OCI-LY1 (cell line): ENCODE data around the gene POLR3E.

ENCODE experiments used
- H2AFZ ChIP-seq: fragments of 200-600 bp; sonication (generic), shearing (Covaris generic); 2 replicates; pipeline ENCODE4 v1.6.0; 2014; ENCODE audit warnings: antibody characterized with exemption, mild to moderate bottlenecking, low read length
- H3F3A ChIP-seq: fragments of 200-600 bp; sonication (generic), shearing (Covaris generic); 2 replicates; pipeline ENCODE4 v1.6.0; 2014; ENCODE audit warnings: mild to moderate bottlenecking, antibody characterized with exemption, low read length, moderate library complexity; ENCODE audit not compliant: insufficient read depth
- H3K27ac ChIP-seq: fragments of 200-600 bp; sonication (generic); 2 replicates; pipeline ENCODE4 v1.5.1; 2014; ENCODE audit warnings: low read length, mixed run types, mild to moderate bottlenecking, low read depth; ENCODE audit not compliant: poor library complexity, severe bottlenecking
- H3K27me3 ChIP-seq: fragments of 200-600 bp; sonication (generic); 2 replicates; pipeline ENCODE4 v1.6.0; 2014; ENCODE audit warnings: antibody characterized with exemption, mild to moderate bottlenecking, low read length, moderate library complexity; ENCODE audit not compliant: insufficient read depth
- H3K36me3 ChIP-seq: fragments of 200-600 bp; sonication (generic); 2 replicates; pipeline ENCODE4 v1.6.1; 2014; ENCODE audit warnings: mild to moderate bottlenecking, antibody characterized with exemption, low read length, moderate library complexity, mixed read lengths; ENCODE audit not compliant: insufficient read depth
- H3K4me1 ChIP-seq: fragments of 200-600 bp; sonication (generic); 2 replicates; pipeline ENCODE4 v1.5.1; 2014; ENCODE audit warnings: mild to moderate bottlenecking, low read length, moderate library complexity; ENCODE audit not compliant: insufficient read depth, severe bottlenecking
- H3K4me2 ChIP-seq: fragments of 200-600 bp; sonication (generic), shearing (Covaris generic); 2 replicates; pipeline ENCODE4 v1.6.1; 2014; ENCODE audit warnings: low read length
- H3K4me3 ChIP-seq: fragments of 200-600 bp; sonication (generic); 2 replicates; pipeline ENCODE4 v1.5.1; 2014; ENCODE audit warnings: low read length, low read depth, mild to moderate bottlenecking, mixed read lengths; ENCODE audit not compliant: poor library complexity, severe bottlenecking
- H3K79me2 ChIP-seq: fragments of 200-600 bp; shearing (Covaris generic); 2 replicates; pipeline ENCODE4 v1.6.1; 2016; ENCODE audit warnings: mixed run types, low read length, mixed read lengths; ENCODE audit not compliant: insufficient read depth
- H3K9ac ChIP-seq: fragments of 200-600 bp; sonication (generic), shearing (Covaris generic); 2 replicates; pipeline ENCODE4 v1.6.1; 2014; ENCODE audit warnings: mild to moderate bottlenecking, low read length, mixed read lengths
- H3K9me2 ChIP-seq: fragments of 200-600 bp; sonication (generic), shearing (Covaris generic); 2 replicates; pipeline ENCODE4 v1.6.1; 2014; ENCODE audit warnings: low read depth, mild to moderate bottlenecking, low read length, mixed read lengths
- H3K9me3 ChIP-seq: fragments of 200-600 bp; shearing (Covaris generic); 2 replicates; pipeline ENCODE4 v1.6.1; 2014; ENCODE audit warnings: low read length, mixed read lengths
- H4K20me1 ChIP-seq: fragments of 200-600 bp; sonication (generic), shearing (Covaris generic); 2 replicates; pipeline ENCODE4 v1.6.0; 2016; ENCODE audit warnings: mild to moderate bottlenecking, low read length; ENCODE audit not compliant: insufficient read depth
- EZH2 ChIP-seq: fragments of 200-600 bp; sonication (generic), shearing (Covaris generic); IDR thresholded peaks from 2 replicates; pipeline ENCODE4 v1.8.0; 2017; ENCODE audit warnings: borderline replicate concordance, mixed run types, mild to moderate bottlenecking, antibody characterized with exemption, low read length, moderate library complexity, mixed read lengths
- TF ChIP-seq, protein P1 (sequence below): fragments of 200-600 bp; sonication (generic), shearing (Covaris generic); IDR thresholded peaks from 2 replicates; pipeline ENCODE4 v1.5.1; 2017; ENCODE audit warnings: mild to moderate bottlenecking, antibody characterized with exemption, low read length, moderate library complexity, mixed read lengths

Gene POLR3E

DNA sequence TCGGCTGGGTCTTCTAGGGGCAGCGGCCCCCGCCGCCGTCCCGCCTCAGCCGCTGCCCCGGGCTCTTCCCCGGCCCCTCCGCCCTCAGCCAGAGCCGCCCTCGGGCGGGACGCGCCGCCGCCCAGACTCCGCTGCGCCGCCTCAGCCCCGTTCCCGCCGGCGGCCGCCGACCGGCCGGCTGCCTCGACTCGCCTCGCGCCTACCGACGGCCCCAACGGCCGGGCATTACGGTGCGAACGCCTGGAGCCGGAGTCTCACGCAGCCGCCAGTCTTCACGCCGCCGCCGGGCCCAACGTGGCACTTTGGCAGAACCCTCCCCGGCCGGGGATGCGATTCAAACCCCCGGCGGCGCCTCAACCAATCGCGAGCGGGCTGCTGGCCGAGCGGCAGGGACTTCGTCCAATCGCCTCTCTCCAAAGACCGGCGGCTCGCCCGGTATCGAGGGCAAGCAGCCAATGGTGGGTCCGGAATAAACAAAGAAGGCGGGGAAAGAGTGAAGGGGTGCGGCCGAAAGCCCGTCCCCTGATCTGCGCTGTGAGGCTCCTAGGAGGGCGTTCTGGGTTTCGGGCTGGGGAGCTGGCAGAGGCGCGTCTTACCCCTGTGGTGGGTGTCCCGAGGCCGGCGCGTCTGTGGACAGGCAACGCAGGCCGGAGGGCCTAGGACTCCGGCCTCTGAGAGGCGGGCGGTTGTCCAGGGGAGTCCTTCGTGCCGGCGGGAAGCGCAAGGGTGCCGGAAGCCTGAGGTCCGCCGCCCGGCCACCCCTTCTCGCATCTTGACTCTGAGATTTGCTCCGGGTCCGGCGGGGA lies 77.3 kb downstream of the POLR3E start, which contains the start of gene CDR2:
CDR2 (minus strand) TSS at position 309 of the 806 bp plus-strand sequence. CDS start 310 bp downstream, outside the sequence.
- H2AFZ ChIP-seq, result 0 out of 2 replicates have a peak within 1 kb of the TSS, but pooled peaks have one; percentile 19
- peaks cover 38% of the 10 kb centered on the region for H3K79me2 ChIP-seq
- peak within 1 kb of the TSS; percentile 93 for H3K4me3 ChIP-seq
- H3K27ac ChIP-seq, result peak within 1 kb of the TSS; percentile 51
- H3K36me3 ChIP-seq, result peaks cover 7% of the 10 kb centered on the region; the same call in 1 of the 2 replicates
- no peaks in the 10 kb centered on the region for H3K9me2 ChIP-seq
- H3K4me1 ChIP-seq, result peaks cover 47% of the 10 kb centered on the region
- H3F3A ChIP-seq, result no peaks in the 10 kb centered on the region
- TF ChIP-seq, protein P1, sequence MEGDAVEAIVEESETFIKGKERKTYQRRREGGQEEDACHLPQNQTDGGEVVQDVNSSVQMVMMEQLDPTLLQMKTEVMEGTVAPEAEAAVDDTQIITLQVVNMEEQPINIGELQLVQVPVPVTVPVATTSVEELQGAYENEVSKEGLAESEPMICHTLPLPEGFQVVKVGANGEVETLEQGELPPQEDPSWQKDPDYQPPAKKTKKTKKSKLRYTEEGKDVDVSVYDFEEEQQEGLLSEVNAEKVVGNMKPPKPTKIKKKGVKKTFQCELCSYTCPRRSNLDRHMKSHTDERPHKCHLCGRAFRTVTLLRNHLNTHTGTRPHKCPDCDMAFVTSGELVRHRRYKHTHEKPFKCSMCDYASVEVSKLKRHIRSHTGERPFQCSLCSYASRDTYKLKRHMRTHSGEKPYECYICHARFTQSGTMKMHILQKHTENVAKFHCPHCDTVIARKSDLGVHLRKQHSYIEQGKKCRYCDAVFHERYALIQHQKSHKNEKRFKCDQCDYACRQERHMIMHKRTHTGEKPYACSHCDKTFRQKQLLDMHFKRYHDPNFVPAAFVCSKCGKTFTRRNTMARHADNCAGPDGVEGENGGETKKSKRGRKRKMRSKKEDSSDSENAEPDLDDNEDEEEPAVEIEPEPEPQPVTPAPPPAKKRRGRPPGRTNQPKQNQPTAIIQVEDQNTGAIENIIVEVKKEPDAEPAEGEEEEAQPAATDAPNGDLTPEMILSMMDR, result no peak
- no peak for TF ChIP-seq EZH2
- no peaks in the 10 kb centered on the region for H3K9me3 ChIP-seq
- peak within 1 kb of the TSS; percentile 87 for H3K4me2 ChIP-seq
- H4K20me1 ChIP-seq, result no peaks in the 10 kb centered on the region
- peak within 1 kb of the TSS; percentile 89 for H3K9ac ChIP-seq
- H3K27me3 ChIP-seq, result no peaks in the 10 kb centered on the region

GRCh38 chr16:22375117-22375962 lies 78.1 kb downstream of the POLR3E start:
- Histone ChIP-seq H3K9me2 (no peaks in the 10 kb centered on the region), H3K4me3 (peak overlapping the region; percentile 93), H3K4me2 (peak overlapping the region; percentile 87), H2AFZ (0 out of 2 replicates have a peak overlapping the region, but pooled peaks have one; percentile 19), H3K27me3 (no peaks in the 10 kb centered on the region), H3K36me3 (peaks cover 7% of the 10 kb centered on the region; the same call in 1 of the 2 replicates), H3K27ac (no peak overlapping the region), H3K79me2 (peaks cover 30% of the 10 kb centered on the region), H4K20me1 (no peaks in the 10 kb centered on the region), H3K4me1 (peaks cover 39% of the 10 kb centered on the region), H3F3A (no peaks in the 10 kb centered on the region), H3K9me3 (no peaks in the 10 kb centered on the region), H3K9ac (peak overlapping the region; percentile 78)
- TF ChIP-seq, protein P1, result no peak
- no peak for TF ChIP-seq EZH2

DNA sequence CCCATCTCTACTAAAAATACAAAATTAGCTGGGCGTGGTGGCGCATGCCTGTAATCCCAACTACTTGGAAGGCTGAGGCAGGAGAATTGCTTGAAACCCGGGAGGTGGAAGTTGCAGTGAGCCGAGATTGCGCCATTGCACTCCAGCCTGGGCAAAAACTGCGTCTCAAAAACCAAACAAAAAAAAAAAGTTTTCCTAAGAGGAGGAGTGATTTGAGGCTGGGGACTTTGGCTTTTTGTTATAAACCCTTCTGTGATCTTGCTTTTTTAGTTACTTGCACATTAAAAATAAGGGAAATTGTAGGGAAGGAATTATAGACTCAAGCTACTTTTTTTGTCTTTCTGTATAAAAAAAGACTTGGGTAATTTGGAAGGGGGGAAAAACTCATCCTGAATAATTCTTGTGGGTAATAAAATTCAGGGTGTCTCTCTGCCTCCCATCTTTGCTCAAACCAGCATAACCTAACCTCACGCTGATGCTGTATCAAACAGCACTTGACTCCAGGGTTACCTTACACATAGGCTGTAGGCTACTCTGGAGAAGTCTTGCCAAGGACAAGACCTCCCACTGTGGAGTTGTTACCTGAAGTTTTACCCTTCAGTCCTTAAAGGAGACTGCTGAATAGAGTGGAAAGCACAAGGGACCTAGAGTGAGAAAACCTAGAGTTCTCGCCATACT lies 78.9 kb downstream of the POLR3E start:
- Histone ChIP-seq H3K4me1 (peaks cover 33% of the 10 kb centered on the region), H3K36me3 (peaks cover 6% of the 10 kb centered on the region; the same call in 1 of the 2 replicates), H4K20me1 (no peaks in the 10 kb centered on the region), H3K27ac (no peak overlapping the region), H3K9me2 (no peaks in the 10 kb centered on the region), H3K9me3 (no peaks in the 10 kb centered on the region), H3K27me3 (no peaks in the 10 kb centered on the region), H3K4me2 (no peak overlapping the region), H3K9ac (no peak overlapping the region), H3F3A (no peaks in the 10 kb centered on the region), H3K4me3 (no peak overlapping the region), H3K79me2 (peaks cover 26% of the 10 kb centered on the region), H2AFZ (no peak overlapping the region)
- TF ChIP-seq, protein P1, result no peak
- no peak for TF ChIP-seq EZH2
